ENCODE data around the gene ZNF837.

GRCh38 chr19:58350871-58351557 lies 29.8 kb downstream of the ZNF837 start:
- TF ChIP-seq CTCF (conservative IDR thresholded peaks at IDR 0.05; ENCODE audit: low read depth, low read length) (no peak), SMC3 (IDR thresholded peaks at IDR 0.05; ENCODE audit: low read depth, low read length) (no peak), BHLHE40 (IDR thresholded peaks at IDR 0.05; ENCODE audit: low read depth, low read length) (no peak), POLR2A (IDR thresholded peaks at IDR 0.05; ENCODE audit: low read depth, low read length) (no peak), RAD21 (IDR thresholded peaks at IDR 0.05; ENCODE audit: low read length) (no peak), USF2 (IDR thresholded peaks at IDR 0.05; ENCODE audit: low read depth, low read length) (no peak)

Data from IMR-90 (cell line).